Karpas-422 (cell line): ENCODE measurements around the gene RLN2. TPM values are rescaled to one million over a fixed set of nuclear protein-coding genes. Genes with fewer than 3 reads are reported as not detected.
"Not testable (repeated sequence)": the region's sequence is repeated elsewhere in the genome, so short reads cannot be mapped to it uniquely, and the experiment has no call there.

Experiments used
- DNase-seq: peaks from one replicate; pipeline ENCODE4 v3.0.0-alpha.2; 2015
- H2AFZ ChIP-seq: fragments of 200-600 bp; sonication (generic); 2 replicates; pipeline ENCODE4 v1.6.1; 2014; ENCODE audit warnings: antibody characterized with exemption, low read length, mixed read lengths
- H3K27ac ChIP-seq: fragments of 200-600 bp; sonication (generic); 2 replicates; pipeline ENCODE4 v1.5.1; 2014; ENCODE audit warnings: mild to moderate bottlenecking, low read length, moderate library complexity
- H3K27me3 ChIP-seq: fragments of 200-600 bp; sonication (generic); 2 replicates; pipeline ENCODE4 v1.6.1; 2014; ENCODE audit warnings: low read length, mixed read lengths
- H3K36me3 ChIP-seq: fragments of 200-600 bp; sonication (generic); 2 replicates; pipeline ENCODE4 v1.6.1; 2014; ENCODE audit warnings: low read length, mixed read lengths; ENCODE audit not compliant: insufficient read depth
- H3K4me1 ChIP-seq: fragments of 200-600 bp; sonication (generic); 2 replicates; pipeline ENCODE4 v1.6.1; 2014; ENCODE audit warnings: mild to moderate bottlenecking, low read length, mixed read lengths
- H3K4me2 ChIP-seq: fragments of 200-600 bp; sonication (generic); 2 replicates; pipeline ENCODE4 v1.6.1; 2014; ENCODE audit warnings: low read length, low read depth, mild to moderate bottlenecking; ENCODE audit not compliant: poor library complexity, severe bottlenecking
- H3K4me3 ChIP-seq: fragments of 200-600 bp; sonication (generic); 2 replicates; pipeline ENCODE4 v1.5.1; 2014; ENCODE audit warnings: mild to moderate bottlenecking, antibody characterized with exemption, low read length, mixed read lengths
- H3K79me2 ChIP-seq: fragments of 200-600 bp; sonication (generic); 2 replicates; pipeline ENCODE4 v1.6.1; 2014; ENCODE audit warnings: mild to moderate bottlenecking, low read length, mixed read lengths
- H3K9ac ChIP-seq: fragments of 200-600 bp; sonication (generic); 2 replicates; pipeline ENCODE4 v1.6.0; 2014; ENCODE audit warnings: low read length
- H3K9me2 ChIP-seq: fragments of 200-600 bp; sonication (generic), shearing (Covaris generic); replicated peaks from 2 replicates; pipeline ENCODE4 v1.6.0; 2014; ENCODE audit warnings: mild to moderate bottlenecking, low read length, moderate library complexity; ENCODE audit not compliant: insufficient read depth
- H3K9me3 ChIP-seq: fragments of 300-700, 200-600 bp; sonication (generic); 2 replicates; pipeline ENCODE4 v1.6.1; 2014; ENCODE audit warnings: low read length, mixed read lengths
- H4K20me1 ChIP-seq: fragments of 200-600 bp; sonication (generic); 2 replicates; pipeline ENCODE4 v1.6.1; 2014; ENCODE audit warnings: mild to moderate bottlenecking, antibody characterized with exemption, low read length, low read depth; ENCODE audit not compliant: insufficient read depth
- total RNA-seq: library from RNA; depleted of rRNA; stranded (reverse); fragments of >200 nt; shearing (Covaris generic); gene quantifications from 2 replicates; pipeline ENCODE4 v1.2.3, GENCODE V29; 2014; ENCODE audit warnings: low replicate concordance

Gene RLN2
- total RNA-seq, 1 experiment from 2014 or later = not detected

DNA sequence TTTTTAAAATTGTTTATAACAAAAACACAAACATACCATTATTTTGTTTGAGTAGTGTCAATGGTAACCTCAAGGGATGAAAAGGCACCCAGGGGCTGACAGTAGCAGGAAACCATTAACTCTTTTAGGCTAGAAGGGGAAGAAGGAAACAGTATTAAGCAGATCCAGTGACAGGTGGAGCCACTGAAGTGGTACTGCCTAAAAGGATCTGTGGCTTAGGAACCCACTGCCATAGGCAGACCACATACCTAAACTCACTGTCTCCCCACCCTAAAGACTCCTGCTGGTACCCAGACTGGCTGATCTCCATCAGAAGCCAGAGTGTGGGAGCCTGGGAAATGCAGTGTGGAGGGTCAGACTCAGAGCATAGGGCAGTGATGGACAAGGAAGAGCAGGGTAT lies 21.7 kb upstream of the RLN2 start:
- Histone ChIP-seq H3K9me2 (no peaks in the 10 kb centered on the region), H3K79me2 (no peaks in the 10 kb centered on the region)

DNA sequence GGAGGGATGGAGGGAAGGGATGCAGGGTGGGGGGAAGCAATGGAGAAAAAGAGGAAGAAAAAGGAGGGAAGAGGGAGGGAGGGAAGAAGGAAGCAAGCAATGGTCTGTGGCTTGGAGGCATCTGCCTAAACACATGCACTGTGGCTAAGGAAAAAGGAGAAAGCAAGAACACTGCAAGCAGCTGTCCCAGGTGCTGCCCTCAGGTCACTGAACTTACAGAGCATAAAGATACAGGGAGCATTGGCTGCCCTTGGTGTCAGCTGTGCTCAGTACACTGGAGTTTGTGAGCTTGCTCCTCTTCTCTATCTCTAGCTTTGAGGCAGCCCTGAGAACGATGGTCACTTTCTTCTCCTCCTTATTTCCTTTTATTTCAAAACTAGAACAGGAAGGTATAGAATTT lies 17.1 kb upstream of the RLN2 start:
- H2AFZ ChIP-seq, H3K9me3 ChIP-seq, H3K27me3 ChIP-seq, H3K9ac ChIP-seq, H3K9me2 ChIP-seq, H4K20me1 ChIP-seq, H3K27ac ChIP-seq, H3K4me1 ChIP-seq, H3K79me2 ChIP-seq, H3K36me3 ChIP-seq, DNase-seq, H3K4me2 ChIP-seq, H3K4me3 ChIP-seq: not testable (repeated sequence)

More for the DNA sequence above, 21.7 kb upstream of the RLN2 start:
- no peak for DNase-seq
- no peaks in the 10 kb centered on the region for H3K4me1 ChIP-seq
- H4K20me1 ChIP-seq = no peaks in the 10 kb centered on the region
- H3K27ac ChIP-seq = no peak overlapping the region
- H3K9ac ChIP-seq = no peak overlapping the region
- H3K36me3 ChIP-seq = no peaks in the 10 kb centered on the region
- H3K4me2 ChIP-seq = no peak overlapping the region
- no peak overlapping the region for H2AFZ ChIP-seq
- no peaks in the 10 kb centered on the region for H3K27me3 ChIP-seq
- no peaks in the 10 kb centered on the region for H3K9me3 ChIP-seq
- no peak overlapping the region for H3K4me3 ChIP-seq

DNA sequence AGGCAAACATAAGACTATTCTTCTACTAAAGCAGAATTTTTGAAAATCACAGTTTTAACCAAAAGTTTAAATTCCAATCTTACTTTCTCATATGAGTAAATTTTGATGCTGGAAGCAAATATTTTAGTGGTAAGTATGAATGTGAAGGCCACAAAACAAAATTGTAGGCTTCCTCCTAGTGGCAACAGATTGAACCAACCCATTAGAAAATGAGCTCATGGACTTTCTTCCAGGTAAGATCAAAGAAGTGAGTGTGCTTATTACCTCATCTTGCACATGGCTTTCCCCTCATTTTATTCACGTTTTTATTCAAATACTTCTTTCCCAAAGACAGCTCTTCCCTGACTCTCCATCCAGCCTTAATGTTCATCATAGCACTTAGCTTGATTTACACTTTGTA lies 16.5 kb upstream of the RLN2 start:
- H3K4me3 ChIP-seq = no peak overlapping the region
- no peak overlapping the region for H3K27ac ChIP-seq
- no peaks in the 10 kb centered on the region for H3K4me1 ChIP-seq
- no peaks in the 10 kb centered on the region for H3K27me3 ChIP-seq
- no peak overlapping the region for H3K9ac ChIP-seq
- no peak overlapping the region for H3K4me2 ChIP-seq
- H3K9me2 ChIP-seq = no peaks in the 10 kb centered on the region
- no peaks in the 10 kb centered on the region for H3K79me2 ChIP-seq
- 0 out of 2 replicates have a peak, but pooled peaks cover 3% of the 10 kb centered on the region for H3K9me3 ChIP-seq
- no peaks in the 10 kb centered on the region for H3K36me3 ChIP-seq
- DNase-seq = no peak
- H4K20me1 ChIP-seq = no peaks in the 10 kb centered on the region
- no peak overlapping the region for H2AFZ ChIP-seq

DNA sequence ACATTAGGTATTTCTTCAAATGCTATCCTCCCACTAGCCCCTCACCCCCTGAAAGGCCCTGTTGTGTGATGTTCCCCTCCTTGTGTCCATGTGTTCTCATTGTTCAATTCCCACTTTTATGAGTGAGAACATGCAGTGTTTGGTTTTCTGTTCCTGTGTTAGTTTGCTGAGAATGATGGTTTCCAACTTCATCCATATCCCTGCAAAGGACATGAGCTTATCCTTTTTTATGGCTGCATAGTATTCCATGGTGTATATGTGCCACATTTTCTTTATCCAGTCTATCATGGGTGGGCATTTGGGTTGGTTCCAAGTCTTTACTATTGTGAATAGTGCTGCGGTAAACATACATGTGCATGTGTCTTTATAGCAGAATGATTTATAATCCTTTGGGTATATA lies 11.9 kb upstream of the RLN2 start:
- not testable (repeated sequence) for H4K20me1 ChIP-seq, H3K79me2 ChIP-seq, H3K36me3 ChIP-seq, H2AFZ ChIP-seq, H3K27ac ChIP-seq, H3K4me2 ChIP-seq, H3K4me3 ChIP-seq, H3K4me1 ChIP-seq, H3K27me3 ChIP-seq, H3K9me2 ChIP-seq, H3K9ac ChIP-seq, DNase-seq
- H3K9me3 ChIP-seq = peaks cover 19% of the 10 kb centered on the region

DNA sequence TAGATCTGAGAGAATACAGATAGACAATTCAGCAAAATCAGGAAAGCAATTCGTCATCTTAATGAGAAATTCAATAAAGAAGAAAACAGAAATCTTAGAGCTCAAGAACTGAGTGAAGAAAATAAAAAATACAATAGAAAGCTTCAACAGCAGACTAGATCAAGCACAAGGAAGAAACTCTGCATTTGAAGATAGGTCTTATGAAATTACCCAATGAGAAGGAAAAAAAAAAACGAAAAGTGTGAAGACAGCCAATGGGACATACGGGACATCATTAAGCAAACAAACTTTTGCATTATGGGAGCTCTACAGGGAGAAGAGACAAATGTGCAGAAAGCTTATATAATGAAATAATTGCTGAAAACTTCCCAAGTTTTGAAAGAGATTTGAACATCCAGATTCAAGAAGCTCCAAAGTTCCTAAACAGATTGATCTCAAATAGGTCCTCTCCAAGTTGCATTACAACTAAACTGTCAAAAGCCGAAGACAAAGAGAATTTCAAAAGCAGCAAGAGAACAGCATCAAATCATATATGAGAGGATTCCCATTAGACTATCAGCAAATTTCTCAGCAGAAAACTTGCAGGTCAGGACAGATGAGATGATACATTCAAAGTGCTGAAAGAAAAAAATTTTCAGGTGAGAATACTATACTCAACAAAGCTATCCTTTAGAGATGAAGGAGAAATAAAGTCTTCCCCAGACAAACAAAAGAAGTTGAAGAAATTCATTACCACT lies 10.8 kb upstream of the RLN2 start:
- no peak overlapping the region for H3K27ac ChIP-seq
- H3K4me3 ChIP-seq = no peak overlapping the region
- DNase-seq = no peak
- H3K9me3 ChIP-seq = peaks cover 19% of the 10 kb centered on the region
- no peaks in the 10 kb centered on the region for H3K79me2 ChIP-seq
- H3K36me3 ChIP-seq = no peaks in the 10 kb centered on the region
- H3K4me2 ChIP-seq = no peak overlapping the region
- H2AFZ ChIP-seq = no peak overlapping the region
- H3K9ac ChIP-seq = no peak overlapping the region
- H3K4me1 ChIP-seq = no peaks in the 10 kb centered on the region
- H4K20me1 ChIP-seq = no peaks in the 10 kb centered on the region
- peaks cover 3% of the 10 kb centered on the region; the same call in 1 of the 2 replicates for H3K27me3 ChIP-seq
- H3K9me2 ChIP-seq = no peaks in the 10 kb centered on the region

DNA sequence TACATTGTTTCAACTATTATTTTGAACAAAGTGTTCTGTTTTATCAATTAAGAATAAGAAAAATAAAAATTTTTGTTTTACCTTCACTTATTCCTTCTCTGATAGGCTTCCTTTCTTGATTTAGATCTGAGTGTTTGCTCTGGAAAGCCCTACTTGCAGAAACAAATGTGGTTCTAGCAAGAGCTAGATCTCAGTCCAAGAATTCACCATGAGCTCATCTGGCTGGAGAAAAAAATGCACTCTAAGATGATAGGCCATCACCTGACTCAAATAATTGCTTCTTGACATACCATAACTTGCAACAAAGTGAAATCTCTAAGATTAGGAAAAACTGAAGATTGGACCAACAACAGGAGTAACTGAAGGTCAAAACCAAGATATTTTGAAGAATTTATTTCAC lies 6.3 kb upstream of the RLN2 start:
- Histone ChIP-seq H2AFZ (no peak overlapping the region), H3K27ac (no peak overlapping the region), H3K9ac (no peak overlapping the region), H3K36me3 (no peaks in the 10 kb centered on the region), H3K79me2 (no peaks in the 10 kb centered on the region), H3K4me3 (no peak overlapping the region), H3K27me3 (peaks cover 3% of the 10 kb centered on the region; the same call in 1 of the 2 replicates), H3K9me2 (no peaks in the 10 kb centered on the region), H3K4me2 (no peak overlapping the region), H3K4me1 (no peaks in the 10 kb centered on the region), H4K20me1 (no peaks in the 10 kb centered on the region), H3K9me3 (peaks cover 16% of the 10 kb centered on the region)
- DNase-seq = no peak

DNA sequence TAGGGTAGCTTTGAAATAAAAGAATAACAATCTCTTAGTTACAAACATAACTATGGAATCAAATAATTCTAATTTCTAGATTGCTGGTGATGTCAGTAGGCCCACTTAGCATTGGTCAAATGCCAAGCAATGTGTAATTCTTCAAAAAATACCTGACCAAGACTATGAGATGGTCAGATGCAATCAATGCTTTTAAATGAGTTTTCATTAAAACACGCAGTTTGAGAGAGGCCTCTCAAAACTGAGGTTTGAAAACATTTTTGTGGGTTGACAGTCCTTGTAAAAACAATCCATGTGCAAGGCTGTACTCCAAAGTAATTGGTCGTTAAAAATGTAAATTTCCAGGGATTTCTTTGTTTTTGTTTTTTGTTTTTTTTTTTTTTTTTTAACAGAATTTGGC lies 1.2 kb upstream of the RLN2 start:
- no peak overlapping the region for H2AFZ ChIP-seq
- DNase-seq = no peak
- H4K20me1 ChIP-seq = no peaks in the 10 kb centered on the region
- no peak overlapping the region for H3K4me2 ChIP-seq
- no peaks in the 10 kb centered on the region for H3K9me2 ChIP-seq
- H3K9ac ChIP-seq = no peak overlapping the region
- no peak overlapping the region for H3K27ac ChIP-seq
- H3K9me3 ChIP-seq = no peaks in the 10 kb centered on the region
- H3K4me3 ChIP-seq = no peak overlapping the region
- H3K79me2 ChIP-seq = no peaks in the 10 kb centered on the region
- no peaks in the 10 kb centered on the region for H3K27me3 ChIP-seq
- H3K36me3 ChIP-seq = no peaks in the 10 kb centered on the region
- peaks cover 4% of the 10 kb centered on the region; the same call in 1 of the 2 replicates for H3K4me1 ChIP-seq

DNA sequence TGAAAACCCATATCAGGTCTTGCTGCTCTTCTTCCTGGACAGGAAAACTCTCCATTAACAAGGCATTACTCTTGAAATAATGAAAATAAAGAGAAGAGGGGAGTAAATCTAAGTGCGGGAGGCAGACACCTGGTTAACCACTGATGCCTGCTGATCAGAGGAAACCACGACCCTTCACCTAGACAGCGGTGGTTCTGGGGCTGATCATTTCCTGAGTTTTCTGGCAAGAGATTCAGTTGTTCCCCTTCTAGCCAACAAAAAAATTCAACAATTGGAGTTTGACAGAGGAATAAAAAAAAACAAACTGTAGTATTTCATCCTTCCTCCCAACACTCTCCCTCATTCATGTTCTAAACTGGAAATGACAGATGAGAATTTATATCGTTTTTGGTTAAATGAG lies 3.0 kb downstream of the RLN2 start:
- Histone ChIP-seq H3K9me3 (no peaks in the 10 kb centered on the region), H3K79me2 (no peaks in the 10 kb centered on the region), H3K4me2 (no peak overlapping the region), H3K27ac (no peak overlapping the region), H2AFZ (no peak overlapping the region), H3K9ac (no peak overlapping the region), H4K20me1 (no peaks in the 10 kb centered on the region), H3K4me1 (peaks cover 4% of the 10 kb centered on the region; the same call in 1 of the 2 replicates), H3K9me2 (no peaks in the 10 kb centered on the region), H3K36me3 (no peaks in the 10 kb centered on the region), H3K4me3 (no peak overlapping the region), H3K27me3 (no peaks in the 10 kb centered on the region)
- no peak for DNase-seq
